ENCODE data around the gene TNF. TPM values are rescaled to one million over a fixed set of nuclear protein-coding genes. Genes with fewer than 3 reads are reported as not detected.
A peak's percentile ranks its signal among the peaks of the same experiment; 100 is the strongest.

The TNF gene
- total RNA-seq, 1 experiment from 2014 or later: not detected

GRCh38 chr6:31614684-31615578 is 39.6 kb downstream of the TNF start, which contains the start of gene AIF1:
Gene AIF1, plus strand, starts transcription at chr6:31615234. Its CDS starts 96 bp downstream, at chr6:31615330.
- no peak within 1 kb of the TSS for H3K4me3 ChIP-seq (ENCODE audit: low read length)
- TF ChIP-seq, protein P1, sequence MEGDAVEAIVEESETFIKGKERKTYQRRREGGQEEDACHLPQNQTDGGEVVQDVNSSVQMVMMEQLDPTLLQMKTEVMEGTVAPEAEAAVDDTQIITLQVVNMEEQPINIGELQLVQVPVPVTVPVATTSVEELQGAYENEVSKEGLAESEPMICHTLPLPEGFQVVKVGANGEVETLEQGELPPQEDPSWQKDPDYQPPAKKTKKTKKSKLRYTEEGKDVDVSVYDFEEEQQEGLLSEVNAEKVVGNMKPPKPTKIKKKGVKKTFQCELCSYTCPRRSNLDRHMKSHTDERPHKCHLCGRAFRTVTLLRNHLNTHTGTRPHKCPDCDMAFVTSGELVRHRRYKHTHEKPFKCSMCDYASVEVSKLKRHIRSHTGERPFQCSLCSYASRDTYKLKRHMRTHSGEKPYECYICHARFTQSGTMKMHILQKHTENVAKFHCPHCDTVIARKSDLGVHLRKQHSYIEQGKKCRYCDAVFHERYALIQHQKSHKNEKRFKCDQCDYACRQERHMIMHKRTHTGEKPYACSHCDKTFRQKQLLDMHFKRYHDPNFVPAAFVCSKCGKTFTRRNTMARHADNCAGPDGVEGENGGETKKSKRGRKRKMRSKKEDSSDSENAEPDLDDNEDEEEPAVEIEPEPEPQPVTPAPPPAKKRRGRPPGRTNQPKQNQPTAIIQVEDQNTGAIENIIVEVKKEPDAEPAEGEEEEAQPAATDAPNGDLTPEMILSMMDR (conservative IDR thresholded peaks at IDR 0.05; ENCODE audit: low read depth, low read length): no peak
- TF ChIP-seq EZH2phosphoT487 (IDR thresholded peaks at IDR 0.05; ENCODE audit: borderline replicate concordance, low read length) (no peak), EZH2 (IDR thresholded peaks at IDR 0.05; ENCODE audit: low read length, unreplicated experiment) (no peak)

DNA sequence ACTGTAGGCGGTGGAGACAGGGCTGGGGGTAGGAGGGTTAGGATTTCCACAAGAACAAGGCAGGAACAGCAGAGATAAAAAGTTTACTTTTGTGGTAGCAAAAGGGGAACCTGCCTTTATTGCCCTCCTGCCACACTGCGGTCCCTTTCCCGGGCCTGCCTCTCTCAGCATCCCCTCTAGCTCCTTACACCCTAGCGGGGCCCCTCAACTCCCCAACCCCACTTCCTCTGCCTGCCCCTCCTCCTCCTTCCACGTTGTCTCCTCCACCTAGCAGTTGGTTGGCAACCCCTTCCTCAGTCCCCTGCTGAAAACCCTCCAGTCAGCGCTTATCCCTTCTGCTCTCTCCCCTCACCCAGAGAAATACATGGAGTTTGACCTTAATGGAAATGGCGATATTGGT is 40.4 kb downstream of the TNF start:
- CTCF ChIA-PET: no interaction called here
- no peak overlapping the region for H2AFZ ChIP-seq (ENCODE audit: low read length)
- H3K79me2 ChIP-seq (ENCODE audit: low read length): peaks cover 2% of the 10 kb centered on the region
- POLR2A ChIA-PET (ENCODE audit: unreplicated experiment): no interaction called here
- intact Hi-C loops (cut with micrococcal nuclease): no loop called here
- H3K27ac ChIP-seq (ENCODE audit: low read length): no peak overlapping the region
- H3K4me3 ChIP-seq (ENCODE audit: low read length): no peak overlapping the region
- BruUV-seq (replicated peaks): no TSS peak
- no peak for ATAC-seq
- 0 out of 2 replicates have a peak, but pooled peaks cover 3% of the 10 kb centered on the region for H3K4me1 ChIP-seq (ENCODE audit: insufficient read depth, low read length)
- no peaks in the 10 kb centered on the region for H3K9me3 ChIP-seq (ENCODE audit: low read length)
- H3K4me2 ChIP-seq (ENCODE audit: low read length): no peak overlapping the region
- DNase-seq: no peak
- H3K27me3 ChIP-seq (ENCODE audit: low read length): no peaks in the 10 kb centered on the region
- TF ChIP-seq EZH2phosphoT487 (IDR thresholded peaks at IDR 0.05; ENCODE audit: borderline replicate concordance, low read length) (no peak), EZH2 (IDR thresholded peaks at IDR 0.05; ENCODE audit: low read length, unreplicated experiment) (no peak)
- TF ChIP-seq, protein P1 (conservative IDR thresholded peaks at IDR 0.05; ENCODE audit: low read depth, low read length): no peak
- no peaks in the 10 kb centered on the region for H3K36me3 ChIP-seq (ENCODE audit: low read depth, low read length)
- no peaks in the 10 kb centered on the region for H4K20me1 ChIP-seq (ENCODE audit: low read length)
- H3K9me2 ChIP-seq (replicated peaks; ENCODE audit: low read length): no peaks in the 10 kb centered on the region
- H3K9ac ChIP-seq (ENCODE audit: low read length): no peak overlapping the region
- H3F3A ChIP-seq (ENCODE audit: low read length, unreplicated experiment): no peaks in the 10 kb centered on the region

More at GRCh38 chr6:31614684-31615578, 39.6 kb downstream of the TNF start, which contains the start of gene AIF1:
- Histone ChIP-seq H2AFZ (ENCODE audit: low read length) (no peak within 1 kb of the TSS), H3K27me3 (ENCODE audit: low read length) (no peaks in the 10 kb centered on the region), H3K9me3 (ENCODE audit: low read length) (no peaks in the 10 kb centered on the region), H3K4me2 (ENCODE audit: low read length) (no peak within 1 kb of the TSS), H3K27ac (ENCODE audit: low read length) (no peak within 1 kb of the TSS), H3K9me2 (replicated peaks; ENCODE audit: low read length) (no peaks in the 10 kb centered on the region), H3K4me1 (ENCODE audit: insufficient read depth, low read length) (0 out of 2 replicates have a peak, but pooled peaks cover 3% of the 10 kb centered on the region), H3K36me3 (ENCODE audit: low read depth, low read length) (no peaks in the 10 kb centered on the region), H3F3A (ENCODE audit: low read length, unreplicated experiment) (no peaks in the 10 kb centered on the region), H3K79me2 (ENCODE audit: low read length) (no peaks in the 10 kb centered on the region), H3K9ac (ENCODE audit: low read length) (no peak within 1 kb of the TSS), H4K20me1 (ENCODE audit: low read length) (no peaks in the 10 kb centered on the region)
- ChIA-PET CTCF (no interaction called here), POLR2A (ENCODE audit: unreplicated experiment) (no interaction called here)
- BruUV-seq (replicated peaks): no TSS peak
- DNase-seq (no peak), ATAC-seq (peak; percentile 42; the same call in 1 of the 2 replicates)
- intact Hi-C loops (cut with micrococcal nuclease): no loop called here

GRCh38 chr6:31617010-31617409 is 41.6 kb downstream of the TNF start:
- no peaks in the 10 kb centered on the region for H3F3A ChIP-seq (ENCODE audit: low read length, unreplicated experiment)
- no peak for DNase-seq
- no peaks in the 10 kb centered on the region for H3K36me3 ChIP-seq (ENCODE audit: low read depth, low read length)
- no peak overlapping the region for H2AFZ ChIP-seq (ENCODE audit: low read length)
- no TSS peak for BruUV-seq (replicated peaks)
- no peak for ATAC-seq
- H3K9ac ChIP-seq (ENCODE audit: low read length): no peak overlapping the region
- H3K9me2 ChIP-seq (replicated peaks; ENCODE audit: low read length): no peaks in the 10 kb centered on the region
- H3K27ac ChIP-seq (ENCODE audit: low read length): no peak overlapping the region
- H3K4me2 ChIP-seq (ENCODE audit: low read length): no peak overlapping the region
- H3K4me3 ChIP-seq (ENCODE audit: low read length): no peak overlapping the region
- no peaks in the 10 kb centered on the region for H3K9me3 ChIP-seq (ENCODE audit: low read length)
- CTCF ChIA-PET: no interaction called here
- TF ChIP-seq, protein P1 (conservative IDR thresholded peaks at IDR 0.05; ENCODE audit: low read depth, low read length): no peak
- TF ChIP-seq EZH2phosphoT487 (IDR thresholded peaks at IDR 0.05; ENCODE audit: borderline replicate concordance, low read length) (no peak), EZH2 (IDR thresholded peaks at IDR 0.05; ENCODE audit: low read length, unreplicated experiment) (no peak)
- no peaks in the 10 kb centered on the region for H3K27me3 ChIP-seq (ENCODE audit: low read length)
- peaks cover 6% of the 10 kb centered on the region for H3K4me1 ChIP-seq (ENCODE audit: insufficient read depth, low read length)
- intact Hi-C loops (cut with micrococcal nuclease): no loop called here
- peaks cover 14% of the 10 kb centered on the region for H3K79me2 ChIP-seq (ENCODE audit: low read length)
- POLR2A ChIA-PET (ENCODE audit: unreplicated experiment): no interaction called here
- H4K20me1 ChIP-seq (ENCODE audit: low read length): peaks cover 4% of the 10 kb centered on the region

Data from PC-3 (cell line).